NCI-H1417 (cell line): Measurements from ENCODE around the gene NNMT.

Source experiments
- DNase-seq, 3 experiments: peaks; one replicate each; lab custom pipeline; 2025; lab: John Stamatoyannopoulos, UW

Gene NNMT

DNA sequence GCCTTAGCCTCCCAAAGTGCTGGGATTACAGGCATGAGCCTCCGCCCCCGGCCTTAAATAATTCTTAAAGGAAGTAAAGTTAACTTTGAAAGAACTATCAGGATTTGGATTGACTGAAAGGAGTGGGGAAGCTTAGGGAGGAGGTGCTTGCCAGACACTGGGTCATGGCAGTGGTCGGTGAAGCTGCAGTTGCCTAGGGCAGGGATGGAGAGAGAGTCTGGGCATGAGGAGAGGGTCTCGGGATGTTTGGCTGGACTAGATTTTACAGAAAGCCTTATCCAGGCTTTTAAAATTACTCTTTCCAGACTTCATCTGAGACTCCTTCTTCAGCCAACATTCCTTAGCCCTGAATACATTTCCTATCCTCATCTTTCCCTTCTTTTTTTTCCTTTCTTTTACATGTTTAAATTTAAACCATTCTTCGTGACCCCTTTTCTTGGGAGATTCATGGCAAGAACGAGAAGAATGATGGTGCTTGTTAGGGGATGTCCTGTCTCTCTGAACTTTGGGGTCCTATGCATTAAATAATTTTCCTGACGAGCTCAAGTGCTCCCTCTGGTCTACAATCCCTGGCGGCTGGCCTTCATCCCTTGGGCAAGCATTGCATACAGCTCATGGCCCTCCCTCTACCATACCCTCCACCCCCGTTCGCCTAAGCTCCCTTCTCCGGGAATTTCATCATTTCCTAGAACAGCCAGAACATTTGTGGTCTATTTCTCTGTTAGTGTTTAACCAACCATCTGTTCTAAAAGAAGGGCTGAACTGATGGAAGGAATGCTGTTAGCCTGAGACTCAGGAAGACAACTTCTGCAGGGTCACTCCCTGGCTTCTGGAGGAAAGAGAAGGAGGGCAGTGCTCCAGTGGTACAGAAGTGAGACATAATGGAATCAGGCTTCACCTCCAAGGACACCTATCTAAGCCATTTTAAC is at the start of gene NNMT:
Gene NNMT (plus strand): TSS at position 724 of the 929 bp plus-strand sequence. CDS start 158 bp downstream, at position 882.
- no peak for DNase-seq

DNA sequence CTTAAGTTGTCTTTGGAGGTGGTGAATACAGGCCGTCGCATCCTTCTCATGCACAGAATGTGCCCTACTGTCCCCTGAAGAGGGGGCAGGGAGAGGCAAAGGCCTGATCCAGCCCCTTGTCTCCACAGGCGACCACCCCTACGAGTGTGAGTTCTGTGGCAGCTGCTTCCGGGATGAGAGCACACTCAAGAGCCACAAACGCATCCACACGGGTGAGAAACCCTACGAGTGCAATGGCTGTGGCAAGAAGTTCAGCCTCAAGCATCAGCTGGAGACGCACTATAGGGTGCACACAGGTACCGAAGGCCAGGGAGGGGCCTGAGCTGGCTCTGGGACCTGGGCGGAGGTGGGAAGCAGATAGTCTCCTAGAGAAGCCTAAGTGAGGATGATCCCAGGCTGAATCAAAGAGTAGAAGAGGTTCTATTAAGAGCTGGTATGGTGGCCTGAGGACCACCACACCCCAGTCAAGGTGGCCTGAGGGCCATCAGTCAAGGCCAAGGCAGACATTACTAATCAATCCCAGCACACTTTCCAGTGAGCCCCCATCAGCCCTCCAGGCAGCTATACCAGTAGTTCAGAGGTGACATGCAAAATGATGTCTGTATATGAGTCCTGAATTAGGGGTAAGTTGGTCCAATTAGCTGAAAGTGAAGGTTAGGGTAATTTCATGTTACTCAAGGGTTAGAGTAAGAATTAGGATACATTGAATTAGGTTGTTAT is 49.0 kb upstream of the NNMT start:
- DNase-seq, result no peak

DNA sequence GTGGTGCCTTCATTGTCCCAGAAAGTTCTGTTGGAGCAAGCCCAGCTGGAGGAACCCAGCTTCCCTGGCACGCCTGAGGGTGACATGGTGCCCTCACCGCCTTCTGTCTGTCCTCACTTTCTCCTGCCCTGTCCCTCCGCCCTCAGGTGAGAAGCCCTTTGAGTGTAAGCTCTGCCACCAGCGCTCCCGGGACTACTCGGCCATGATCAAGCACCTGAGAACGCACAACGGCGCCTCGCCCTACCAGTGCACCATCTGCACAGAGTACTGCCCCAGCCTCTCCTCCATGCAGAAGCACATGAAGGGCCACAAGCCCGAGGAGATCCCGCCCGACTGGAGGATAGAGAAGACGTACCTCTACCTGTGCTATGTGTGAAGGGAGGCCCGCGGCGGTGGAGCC is 46.0 kb upstream of the NNMT start:
- no peak for DNase-seq

DNA sequence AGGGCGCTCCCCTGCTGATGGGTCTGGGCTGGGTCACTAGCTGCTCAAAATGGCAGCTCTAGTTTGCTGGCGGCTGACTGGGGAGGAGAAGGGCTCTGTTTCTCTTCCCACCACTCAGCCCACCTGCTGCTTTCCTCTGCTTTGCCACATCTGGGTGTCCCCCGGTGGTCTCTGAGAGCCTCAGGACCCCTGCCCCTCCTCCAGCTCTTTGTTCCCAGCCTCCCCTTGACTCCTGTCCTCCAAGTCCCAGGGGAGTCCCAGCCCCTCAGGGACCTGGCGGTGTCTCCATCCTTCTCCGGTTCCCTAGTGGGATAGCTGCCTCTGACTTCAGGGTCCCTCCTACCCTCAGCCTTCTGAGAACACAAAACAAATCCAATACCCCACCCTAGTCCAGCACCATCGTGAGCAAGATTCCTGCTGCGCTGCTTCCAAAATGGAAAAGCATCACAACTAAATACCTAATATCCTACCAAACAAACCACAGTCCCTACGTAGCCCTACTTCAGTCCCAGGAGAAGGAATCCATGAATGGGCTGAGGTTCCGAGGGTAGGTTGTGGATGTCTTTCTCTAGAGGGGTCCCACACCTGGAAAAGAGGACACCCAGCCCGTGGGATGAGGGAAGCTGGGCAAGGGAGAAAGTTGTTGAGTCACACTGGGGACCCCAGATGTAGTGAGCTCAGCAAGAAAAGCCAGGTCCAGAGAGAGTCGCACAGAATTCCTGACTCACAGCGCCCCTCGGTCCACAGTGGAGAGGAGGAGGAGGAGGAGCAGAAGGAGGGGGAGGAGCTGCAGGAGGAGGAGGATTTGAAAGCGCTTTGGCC is 45.0 kb upstream of the NNMT start:
- no peak for DNase-seq

DNA sequence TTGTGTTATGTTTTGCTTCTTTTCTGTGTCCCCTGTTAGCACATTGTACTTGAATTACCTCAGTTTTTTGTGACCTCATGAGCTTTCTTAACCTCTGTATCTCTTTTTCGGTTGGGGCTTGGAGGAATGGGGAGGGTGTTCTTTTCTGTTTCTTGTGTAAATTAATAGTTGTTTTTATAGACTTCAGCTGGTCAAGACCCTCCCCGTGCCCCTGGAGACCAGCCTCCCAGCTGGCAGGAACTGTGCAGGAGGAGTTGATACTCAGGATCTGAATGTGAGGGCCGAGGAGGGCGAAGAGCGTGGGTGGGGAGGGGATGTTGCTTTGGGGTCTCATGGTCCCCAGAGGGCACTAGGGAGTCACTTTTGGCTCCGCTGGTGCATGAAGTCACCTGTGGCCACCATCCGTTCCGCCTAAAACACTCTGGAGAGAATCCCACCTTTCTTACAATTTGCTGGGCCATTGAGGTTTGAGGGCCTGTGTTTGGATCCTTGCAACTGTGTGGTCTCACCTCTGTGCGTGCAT is 44.3 kb upstream of the NNMT start:
- DNase-seq, result no peak

DNA sequence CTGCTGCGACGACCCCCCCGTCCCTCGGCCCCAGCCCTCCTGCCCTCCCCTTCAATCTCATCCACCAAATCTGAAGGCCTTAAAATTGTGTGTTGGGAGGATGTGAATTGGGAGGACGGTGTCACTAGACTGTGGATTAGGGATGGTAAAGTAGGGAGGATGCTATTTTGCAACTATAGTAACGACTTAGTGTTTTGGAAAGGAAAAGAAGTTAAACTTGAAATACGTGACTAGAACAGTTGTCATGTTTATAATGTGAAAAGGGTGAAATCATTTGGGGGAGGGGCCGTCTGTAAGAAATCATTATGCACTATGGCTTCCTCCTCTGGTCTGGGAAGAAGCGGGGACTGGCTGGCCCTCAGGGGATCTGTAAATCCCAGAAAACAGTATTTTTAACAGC is 43.4 kb upstream of the NNMT start:
- DNase-seq, result no peak

DNA sequence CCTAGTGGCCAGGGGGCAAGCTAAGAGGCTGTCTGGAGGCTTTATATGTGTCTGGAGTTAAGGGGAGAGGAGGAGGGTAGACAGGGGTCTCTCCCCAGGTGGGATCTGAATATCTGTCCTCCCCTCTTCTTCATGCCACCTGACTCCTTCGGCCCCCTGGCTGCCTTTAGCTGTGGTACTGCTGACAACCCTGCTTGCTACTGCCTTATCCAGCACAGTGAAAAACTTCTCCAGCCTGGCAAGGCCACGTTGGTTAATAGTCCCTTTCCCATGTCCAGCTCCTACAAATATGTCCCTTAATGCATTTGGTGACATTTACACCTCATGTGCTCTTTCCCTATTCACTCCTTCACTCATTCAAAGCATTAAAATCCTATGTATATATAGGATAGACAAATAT is 42.4 kb upstream of the NNMT start:
- DNase-seq, result no peak

DNA sequence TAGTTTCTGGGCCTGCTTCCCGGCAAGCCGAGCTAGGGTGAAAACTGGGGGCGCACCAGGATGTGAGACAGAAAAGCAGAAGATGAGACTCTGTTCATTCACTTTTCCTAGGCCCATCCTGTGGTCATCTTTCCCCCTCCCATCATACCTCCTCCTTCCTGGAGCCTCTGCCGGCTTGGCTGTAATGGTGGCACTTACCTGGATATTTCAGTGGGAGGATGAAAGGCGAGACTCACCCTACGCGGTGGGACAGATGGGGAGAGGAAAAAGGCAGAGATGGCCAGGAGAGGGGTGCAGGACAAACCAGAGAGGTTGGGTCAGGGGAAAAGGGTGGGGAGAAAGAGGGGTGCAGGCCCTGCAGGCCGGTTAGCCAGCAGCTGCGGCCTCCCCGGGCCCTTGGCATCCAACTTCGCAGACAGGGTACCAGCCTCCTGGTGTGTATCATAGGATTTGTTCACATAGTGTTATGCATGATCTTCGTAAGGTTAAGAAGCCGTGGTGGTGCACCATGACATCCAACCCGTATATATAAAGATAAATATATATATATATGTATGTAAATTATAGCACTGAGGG is 41.5 kb upstream of the NNMT start:
- DNase-seq, result no peak

DNA sequence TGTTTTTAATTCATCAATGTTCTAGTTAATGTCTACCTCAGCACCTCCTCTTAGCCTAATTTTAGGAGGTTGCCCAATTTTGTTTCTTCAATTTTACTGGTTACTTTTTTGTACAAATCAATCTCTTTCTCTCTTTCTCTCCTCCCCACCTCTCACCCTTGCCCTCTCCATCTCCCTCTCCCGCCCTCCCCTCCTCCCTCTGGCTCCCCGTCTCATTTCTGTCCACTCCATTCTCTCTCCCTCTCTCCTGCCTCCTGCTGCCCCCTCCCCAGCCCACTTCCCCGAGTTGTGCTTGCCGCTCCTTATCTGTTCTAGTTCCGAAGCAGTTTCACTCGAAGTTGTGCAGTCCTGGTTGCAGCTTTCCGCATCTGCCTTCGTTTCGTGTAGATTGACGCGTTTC is 40.9 kb upstream of the NNMT start:
- no peak for DNase-seq

DNA sequence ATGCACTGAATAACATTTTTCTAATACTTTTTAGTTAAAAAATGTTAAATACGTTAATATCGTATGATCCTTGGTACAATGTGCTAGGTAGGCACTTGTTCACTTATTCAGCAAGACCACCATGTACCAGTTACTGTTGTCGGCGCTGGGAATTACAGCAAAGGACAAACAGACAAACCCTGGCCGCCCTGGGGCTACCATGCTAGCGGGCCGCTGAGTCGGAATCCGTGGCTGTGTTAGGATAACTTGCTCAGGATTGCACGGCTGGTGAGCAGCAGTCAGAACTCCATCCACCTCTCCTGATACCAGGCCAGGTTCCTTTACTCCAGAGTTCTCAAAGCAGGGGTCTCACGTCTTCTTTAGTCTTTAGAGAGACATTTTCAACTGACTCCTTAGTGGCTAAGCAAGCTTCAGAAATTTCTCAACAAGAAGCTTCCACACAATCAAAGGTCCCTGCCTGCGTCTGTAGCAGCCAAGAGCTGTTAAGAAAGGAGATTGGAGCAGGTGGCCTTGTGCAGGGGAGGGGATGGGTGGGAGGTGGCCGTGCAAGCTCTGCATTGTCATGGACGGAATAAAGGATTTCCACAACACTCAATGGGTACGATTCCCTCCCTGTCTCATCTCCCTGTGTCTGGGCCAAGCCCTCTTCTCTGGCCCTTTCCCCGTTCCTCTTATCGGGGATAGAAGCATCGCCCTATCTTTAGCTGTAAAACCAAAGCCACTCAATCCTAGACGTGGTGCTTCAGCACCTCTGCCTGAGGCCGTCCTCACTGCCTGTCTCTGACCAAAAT is 39.8 kb upstream of the NNMT start:
- DNase-seq, result no peak

DNA sequence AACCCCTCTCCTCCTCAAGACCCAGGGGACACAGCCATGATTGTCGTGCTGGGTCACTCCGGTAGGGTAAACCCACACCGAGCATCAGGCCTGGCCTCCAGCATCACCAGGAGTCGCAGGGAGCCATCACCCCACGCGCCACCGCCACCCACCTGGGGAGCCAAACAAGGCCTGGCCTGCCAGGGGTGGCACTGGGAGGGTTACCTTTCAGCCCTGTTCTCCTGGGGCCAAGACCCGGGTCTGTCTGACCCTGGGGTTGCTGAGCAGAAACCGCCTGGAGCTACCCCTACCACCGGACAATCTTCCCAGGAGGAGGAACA is 39.3 kb upstream of the NNMT start:
- no peak for DNase-seq

DNA sequence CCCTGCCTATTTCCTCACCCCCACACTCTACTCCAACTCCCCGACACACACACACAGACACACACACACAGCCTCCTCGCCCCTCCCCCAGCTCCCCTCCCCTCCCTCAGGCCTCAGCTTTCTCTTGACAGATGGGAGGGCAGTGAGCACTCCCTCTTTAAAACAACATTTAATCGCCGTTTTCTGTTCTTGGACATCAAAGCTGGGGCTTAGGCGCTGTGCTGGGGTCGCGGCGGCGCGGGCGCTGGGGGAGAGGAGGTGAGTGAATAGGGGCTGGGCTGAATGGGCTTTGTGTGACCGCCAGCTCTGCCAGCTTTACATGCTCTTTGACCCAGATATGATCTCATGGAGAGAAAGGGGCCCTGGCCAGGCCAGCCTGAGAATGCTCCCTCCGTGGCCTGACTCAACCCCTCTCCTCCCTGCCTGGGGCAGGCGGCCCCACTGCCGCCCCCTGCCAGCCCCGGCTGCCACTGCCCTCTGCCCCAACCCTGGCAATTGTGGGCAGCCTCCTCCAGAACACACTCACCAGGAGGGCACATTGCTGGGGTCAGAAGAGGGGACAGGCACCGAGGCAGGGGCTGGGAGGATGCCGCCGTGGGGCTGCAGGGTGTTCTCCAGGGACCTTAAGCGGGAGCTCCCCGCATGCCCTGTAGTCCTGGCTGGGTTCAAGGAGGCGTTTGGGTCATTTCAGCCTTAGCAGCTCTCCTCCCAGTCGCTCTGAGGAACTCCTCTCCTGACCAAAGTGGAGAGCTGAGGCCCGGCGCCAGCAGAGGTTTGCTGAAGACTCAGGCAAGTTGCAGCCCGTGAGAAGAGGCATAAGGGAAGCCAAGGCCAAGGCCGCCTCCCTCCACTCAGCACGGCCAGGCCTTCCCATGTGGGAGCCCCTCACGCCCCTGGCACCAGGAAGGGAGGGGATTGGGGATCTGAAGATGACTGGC is 38.3 kb upstream of the NNMT start:
- DNase-seq, result peak in 1 of 3 experiments; percentile 29

DNA sequence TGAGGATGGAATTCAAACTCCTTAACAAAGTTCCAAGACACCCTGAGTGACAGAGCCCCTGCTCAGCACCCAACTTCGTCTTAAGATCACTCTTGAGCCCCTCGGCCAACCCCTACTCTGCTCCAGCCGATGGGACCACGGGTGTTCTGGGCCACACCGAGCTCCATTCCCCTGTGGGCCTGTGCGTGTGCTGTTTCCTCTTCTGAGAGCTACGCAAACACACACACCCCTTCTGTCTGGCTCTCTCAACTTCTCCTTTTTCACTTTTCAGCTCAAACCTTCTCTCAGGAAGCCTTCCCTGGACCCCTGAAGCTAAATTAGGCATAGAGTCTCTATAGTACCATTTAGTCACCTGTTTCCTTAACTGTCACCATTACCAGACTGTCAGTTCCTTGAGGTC is 37.5 kb upstream of the NNMT start:
- no peak for DNase-seq

DNA sequence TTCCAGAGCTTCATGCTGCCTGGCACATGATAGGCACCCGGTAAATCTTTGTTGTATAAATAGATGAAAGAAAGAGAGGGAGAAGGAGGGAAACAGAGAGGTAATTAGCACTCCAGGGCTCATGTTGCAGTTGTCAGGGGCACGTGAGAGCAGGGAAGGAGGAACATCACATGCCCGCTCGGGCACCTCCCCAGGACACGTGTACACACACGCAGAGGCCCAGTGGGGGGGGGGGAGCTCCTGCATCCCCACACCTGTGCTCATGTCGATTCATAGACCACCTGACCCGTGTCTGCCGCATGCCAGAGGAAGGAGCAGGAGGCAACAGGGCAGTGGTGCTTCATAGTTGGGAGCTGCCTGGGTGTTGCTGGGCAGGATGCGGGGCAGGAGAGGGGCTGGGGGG is 37.1 kb upstream of the NNMT start:
- DNase-seq, result peak in 1 of 3 experiments; percentile 95

DNA sequence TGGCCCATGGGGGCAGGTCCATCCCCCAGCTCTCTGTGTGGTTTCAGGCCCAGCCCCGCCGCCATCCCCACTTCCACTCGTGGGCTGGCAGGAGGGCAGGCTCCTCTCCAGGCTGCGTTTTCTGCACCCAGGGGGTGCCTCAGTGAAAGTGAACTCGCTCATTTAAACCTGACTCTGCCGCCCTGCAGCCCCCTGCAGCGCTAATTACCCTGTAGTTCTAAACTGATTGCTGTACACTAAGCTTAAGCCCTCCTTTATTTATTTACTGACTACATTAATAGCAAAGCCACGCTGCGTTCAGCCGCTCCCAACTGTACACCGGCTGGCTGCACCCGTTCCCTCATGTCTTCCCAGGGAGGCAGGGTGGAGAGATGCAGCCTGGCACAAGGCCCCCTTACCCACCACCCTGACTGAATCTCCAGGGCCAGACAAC is 36.6 kb upstream of the NNMT start:
- peak in 2 of 3 experiments; percentile 96 to 99 for DNase-seq

DNA sequence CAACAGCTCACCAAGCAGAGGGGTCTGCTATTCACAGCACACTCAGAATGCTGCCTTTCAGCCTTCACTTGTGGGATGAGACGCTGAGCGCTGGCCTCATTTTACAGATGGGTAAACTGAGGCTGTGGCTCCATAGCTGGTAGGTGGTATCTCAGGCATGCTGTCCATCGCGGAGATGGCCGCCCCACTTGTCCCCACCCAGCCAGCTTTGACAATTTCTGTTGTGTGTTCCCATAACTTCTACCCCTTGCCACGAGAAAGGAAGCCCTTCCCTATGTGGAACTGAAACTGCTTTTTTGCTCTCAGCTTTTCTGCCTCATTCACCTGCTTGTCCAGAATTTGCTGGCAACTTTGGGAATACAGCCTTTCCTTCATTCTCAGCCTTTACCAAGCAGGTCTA is 36.1 kb upstream of the NNMT start:
- peak in 1 of 3 experiments; percentile 59 for DNase-seq

DNA sequence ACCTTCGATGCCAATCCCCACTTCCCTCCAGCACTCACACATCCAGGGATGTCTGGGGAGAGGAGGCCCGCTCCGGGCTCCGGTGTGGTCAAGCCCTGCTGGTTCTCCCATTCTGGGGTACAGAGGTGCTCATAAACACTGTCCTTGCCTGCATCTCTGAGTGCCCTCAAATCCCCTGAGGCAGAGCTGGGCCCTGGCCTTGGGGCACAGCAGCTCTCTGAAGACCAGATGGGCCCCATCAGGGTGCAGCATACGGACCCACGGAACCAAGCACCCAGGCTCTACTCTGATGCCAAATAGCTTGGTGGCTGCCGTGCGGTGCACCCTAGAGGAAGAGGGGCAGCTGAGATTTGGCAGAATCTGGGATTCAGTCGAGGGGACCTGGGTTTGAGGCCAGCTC is 35.7 kb upstream of the NNMT start:
- DNase-seq, result no peak

DNA sequence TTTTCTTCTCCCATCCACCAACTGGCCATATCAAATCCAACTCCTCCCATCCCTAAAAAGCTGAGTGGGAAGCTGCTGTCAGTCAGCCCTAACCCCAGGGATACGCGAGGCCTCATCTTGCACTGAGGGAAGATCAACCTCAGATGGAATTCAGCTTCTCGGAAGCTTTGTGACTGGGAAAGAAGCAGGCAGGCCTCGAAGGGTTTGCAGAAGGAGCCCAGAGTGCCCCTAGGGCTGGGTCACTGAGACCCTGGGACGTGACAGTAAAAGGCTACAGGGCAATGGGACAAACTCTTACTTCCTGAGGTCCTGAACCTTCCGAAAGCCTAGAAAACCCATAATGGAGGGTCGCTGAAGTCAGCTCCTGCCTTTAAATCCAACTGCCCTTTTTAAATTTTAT is 34.4 kb upstream of the NNMT start:
- DNase-seq, result no peak

DNA sequence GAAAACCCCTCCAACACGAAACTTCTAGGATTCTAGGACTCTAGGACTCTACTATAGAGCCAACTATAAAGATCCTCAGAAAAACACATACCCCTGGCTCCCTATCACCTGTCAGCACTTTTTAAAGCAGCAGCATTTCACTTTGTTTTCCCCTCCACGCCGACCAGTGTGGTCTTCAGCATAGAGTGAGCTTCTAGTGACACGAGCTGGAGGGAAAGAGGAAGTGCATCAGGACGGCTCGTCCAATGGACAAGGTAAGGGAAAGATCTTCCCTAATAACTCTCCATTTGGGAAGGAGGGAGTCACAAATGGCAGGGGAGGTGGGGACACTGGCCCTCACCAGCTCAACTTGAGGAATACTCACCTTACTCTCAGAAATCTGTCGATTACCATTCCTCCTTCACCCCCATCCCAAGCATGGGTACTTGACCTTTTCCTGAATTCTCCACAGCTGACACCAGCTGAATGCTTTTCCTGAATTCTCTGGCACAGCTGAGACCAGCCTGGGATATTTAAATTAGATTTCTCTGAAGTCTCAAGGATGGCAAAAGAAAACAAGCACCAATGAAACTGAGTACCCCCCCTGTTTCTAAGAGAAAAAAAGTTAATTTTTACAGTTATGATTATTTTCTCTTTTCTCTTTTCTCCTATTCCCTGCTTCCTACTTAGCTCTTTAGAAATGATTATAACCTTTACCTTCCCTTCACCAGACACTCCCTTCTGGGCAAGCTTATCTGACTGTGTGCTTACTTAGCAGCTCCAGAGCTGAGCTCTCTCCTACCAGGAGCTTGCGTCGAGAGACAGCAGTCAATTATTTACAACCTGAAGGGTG is 33.3 kb upstream of the NNMT start:
- peak; percentile 47 to 89 (median 55) for DNase-seq
